Measurements from ENCODE around the gene FAM76A.
"Not testable (repeated sequence)": the region's sequence is repeated elsewhere in the genome, so short reads cannot be mapped to it uniquely, and the experiment has no call there.

FAM76A gene

DNA sequence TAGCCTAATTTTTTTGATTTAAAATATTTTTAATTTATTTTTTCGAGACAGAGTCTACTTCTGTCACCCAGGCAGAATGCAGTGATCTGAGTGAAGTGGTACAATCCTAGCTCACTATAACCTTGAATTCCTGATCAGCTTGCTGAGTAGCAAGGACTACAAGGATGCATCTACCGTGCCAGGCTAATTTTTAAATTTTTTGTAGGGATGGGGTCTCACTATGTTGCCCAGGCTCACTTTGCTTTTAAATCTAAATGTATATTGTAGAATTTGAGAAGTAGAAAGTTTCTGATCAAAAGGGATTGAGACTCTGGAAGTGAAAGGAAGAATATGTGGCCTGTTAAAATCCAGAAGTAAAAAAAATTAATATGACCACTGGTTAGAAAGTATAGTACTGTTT lies 48.9 kb downstream of the FAM76A start:
- DNase-seq (ENCODE audit: low spot score), result no peak
- FAIRE-seq, result no peak

DNA sequence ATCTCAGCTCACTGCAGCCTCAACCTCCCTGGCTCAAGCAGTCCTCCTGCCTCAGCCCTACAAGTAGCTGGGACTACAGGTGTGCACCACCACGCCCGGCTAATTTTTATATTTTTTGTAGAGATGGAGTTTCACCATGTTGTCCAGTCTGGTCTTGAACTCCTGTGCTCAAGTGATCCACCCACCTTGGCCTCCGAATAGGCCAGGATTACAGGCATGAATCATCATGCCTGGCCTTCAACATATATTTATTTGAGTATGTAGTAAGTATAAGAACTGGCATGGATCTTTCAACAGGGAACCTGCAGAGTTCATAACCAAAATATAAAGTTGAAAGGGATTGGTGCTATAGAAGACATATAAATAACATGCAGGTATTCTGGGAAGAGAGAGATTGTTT lies 49.6 kb downstream of the FAM76A start:
- not testable (repeated sequence) for DNase-seq (ENCODE audit: low spot score); FAIRE-seq

DNA sequence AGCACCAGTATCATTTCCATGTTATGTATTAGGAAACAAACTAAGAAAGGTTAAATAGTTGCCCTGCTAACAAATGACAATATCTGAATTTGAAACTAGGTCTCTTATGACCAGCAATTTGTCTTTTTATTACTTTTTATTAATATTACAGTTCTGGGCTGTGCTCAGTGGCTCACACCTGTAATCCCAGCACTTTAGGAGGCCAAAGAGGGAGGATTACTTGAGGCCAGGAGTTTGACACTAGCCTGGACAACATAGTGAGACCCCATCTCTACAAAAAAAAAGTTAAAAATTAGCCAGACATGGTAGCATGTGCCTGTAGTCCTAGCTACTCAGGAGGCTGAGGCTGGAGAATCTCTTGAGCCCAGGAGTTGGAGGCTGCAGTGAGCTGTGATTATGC lies 50.5 kb downstream of the FAM76A start:
- FAIRE-seq; DNase-seq (ENCODE audit: low spot score): not testable (repeated sequence)

DNA sequence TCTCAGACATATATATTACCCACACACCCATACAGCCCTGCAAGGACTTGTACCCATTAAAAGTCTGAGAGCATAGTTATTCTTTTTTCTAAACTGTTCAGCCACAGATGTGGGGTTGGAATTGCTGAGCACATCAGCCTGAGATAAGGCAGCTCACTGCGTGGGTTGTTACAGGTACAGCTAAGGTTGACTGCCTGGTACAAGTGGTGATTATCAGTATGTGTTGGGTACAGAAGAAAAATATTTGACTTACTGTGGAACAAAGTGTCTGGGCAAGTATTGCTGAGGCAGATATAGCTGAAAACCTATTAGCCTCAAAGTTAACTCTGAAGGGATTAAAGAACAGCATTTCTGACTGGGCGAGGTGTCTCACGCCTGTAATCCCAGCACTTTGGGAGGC lies 52.3 kb downstream of the FAM76A start:
- DNase-seq (ENCODE audit: low spot score) (no peak), FAIRE-seq (no peak)

DNA sequence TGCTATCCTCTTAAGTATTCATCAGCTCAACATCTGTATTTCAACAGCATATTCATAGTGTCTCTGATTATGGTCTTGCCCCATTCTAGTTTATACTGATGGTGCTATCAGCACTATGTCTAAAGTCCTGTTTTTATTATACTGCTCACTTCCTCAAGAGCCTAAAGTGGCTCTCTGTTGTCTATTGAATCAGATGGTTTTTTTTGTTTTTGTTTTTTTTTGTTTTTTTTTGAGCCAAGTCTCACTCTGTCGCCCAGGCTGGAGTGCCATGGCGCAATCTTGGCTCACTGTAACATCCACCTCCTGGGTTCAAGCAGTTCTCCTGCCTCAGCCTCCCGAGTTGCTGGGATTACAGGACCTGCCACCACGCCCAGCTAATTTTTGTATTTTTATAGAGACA lies 53.4 kb downstream of the FAM76A start:
- no peak for DNase-seq (ENCODE audit: low spot score)
- no peak for FAIRE-seq

DNA sequence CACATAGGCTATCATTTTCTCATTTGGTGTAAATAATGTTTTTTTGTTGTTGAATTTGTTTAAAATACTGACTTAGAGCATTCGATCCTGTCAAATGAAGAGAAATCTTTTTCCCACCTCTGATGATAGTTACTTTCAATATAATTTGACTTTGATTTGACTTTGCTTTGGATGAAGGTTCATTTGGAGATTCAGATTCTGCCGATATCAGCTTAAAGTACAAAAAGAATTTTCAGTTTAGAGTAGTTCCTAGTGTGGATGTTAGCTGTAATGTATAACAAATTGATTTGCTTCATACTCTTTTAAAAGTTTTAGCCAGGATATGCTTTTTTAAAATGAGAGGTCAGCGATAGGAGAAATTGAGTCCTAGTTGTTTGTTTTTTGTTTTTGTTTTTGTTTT lies 57.2 kb downstream of the FAM76A start:
- DNase-seq (ENCODE audit: low spot score), result no peak
- FAIRE-seq, result no peak

DNA sequence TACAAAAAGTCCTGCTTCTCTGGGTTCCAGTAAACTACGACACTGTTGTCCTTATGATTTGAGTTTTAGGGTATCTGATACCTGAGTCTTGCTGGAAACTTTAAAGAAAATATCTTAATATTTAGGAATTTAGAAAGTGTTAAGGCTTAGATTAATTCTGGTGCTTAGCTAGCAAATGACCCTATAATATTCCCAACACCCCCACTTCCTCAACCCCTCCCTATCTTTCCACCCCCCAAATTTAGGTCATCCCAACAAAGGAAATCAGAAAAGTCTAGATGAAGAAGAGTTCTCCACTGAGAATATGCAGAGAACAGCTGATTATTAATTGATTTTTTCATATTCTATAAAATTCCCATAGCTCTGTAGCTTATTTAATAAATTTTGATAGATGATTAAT lies 58.9 kb downstream of the FAM76A start:
- FAIRE-seq, result no peak
- no peak for DNase-seq (ENCODE audit: low spot score)

DNA sequence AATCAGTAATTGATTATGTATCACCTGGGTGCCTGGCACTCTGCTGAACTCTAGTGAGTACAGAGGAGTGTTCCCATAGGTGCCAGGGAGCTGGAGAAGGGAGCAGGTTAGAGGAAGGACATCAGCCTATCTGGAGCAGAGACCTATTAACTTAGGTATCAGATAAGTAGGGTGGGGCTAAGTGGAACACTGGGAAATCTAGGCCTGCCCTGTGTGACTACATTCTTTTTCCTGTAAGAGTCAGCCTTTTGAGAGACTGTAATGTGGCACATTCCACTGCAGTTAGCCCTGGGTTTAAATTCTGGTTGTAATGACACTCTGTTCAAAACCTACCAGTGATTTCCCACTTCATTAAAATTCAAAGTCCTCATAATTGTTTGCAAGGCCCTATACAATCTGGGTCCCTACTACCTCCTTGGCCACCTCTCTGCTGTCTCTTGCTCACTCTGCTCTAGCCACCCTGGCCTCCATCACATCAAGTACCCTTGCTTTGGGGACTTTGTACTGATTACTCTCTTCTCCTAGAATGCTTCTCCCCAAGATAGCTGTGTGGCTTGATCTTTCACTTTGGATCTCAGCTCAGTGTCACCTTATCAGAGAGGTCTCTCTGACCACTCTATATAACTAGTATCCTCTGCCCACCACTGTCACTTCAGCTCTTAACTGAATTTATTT lies 60.2 kb downstream of the FAM76A start:
- FAIRE-seq (no peak), DNase-seq (ENCODE audit: low spot score) (no peak)

DNA sequence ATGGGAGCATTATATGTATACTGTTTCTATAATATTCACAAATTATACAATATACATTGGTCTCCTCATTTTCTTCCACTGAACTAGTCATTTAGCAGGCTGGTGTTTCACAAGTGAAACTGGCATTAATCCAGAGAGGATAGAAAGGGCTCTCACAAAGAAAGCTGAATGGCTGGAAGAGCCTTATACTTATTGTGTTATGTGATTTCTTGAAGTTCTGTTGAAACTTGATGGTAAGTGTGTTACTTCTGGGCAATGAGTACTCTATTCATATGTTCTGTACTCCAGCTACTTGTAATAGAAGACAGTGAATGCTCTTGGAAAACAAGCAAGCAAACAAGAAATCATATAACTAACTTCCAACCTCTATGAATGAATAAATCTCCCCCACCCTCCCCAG lies 62.1 kb downstream of the FAM76A start:
- FAIRE-seq, result no peak

DNA sequence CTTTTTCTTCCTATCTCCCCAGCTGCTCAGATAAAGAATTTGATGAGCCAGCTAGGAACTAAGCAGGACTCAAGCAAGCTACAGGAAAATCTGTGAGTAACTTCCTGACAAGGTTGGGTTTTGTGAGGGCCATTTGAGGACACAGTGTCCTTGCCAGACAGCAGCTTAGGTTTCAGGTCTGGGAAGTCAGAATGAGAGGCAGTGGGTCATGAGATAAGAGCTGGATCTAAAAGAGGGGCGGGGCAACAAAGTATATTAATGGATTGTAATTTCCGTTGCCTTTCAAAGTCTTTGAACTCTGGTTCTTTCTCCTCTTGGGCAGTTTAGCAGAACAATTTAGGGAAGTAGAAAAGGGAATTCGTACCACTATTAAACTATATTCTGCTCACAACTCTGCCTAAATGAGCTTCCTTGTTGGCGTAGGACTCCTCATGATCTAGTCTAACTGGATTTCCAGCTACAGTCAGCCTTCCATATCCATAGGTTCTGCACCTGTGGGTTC lies 63.8 kb downstream of the FAM76A start:
- DNase-seq (ENCODE audit: low spot score) (no peak), FAIRE-seq (no peak)

More for the DNA sequence above, 62.1 kb downstream of the FAM76A start:
- no peak for DNase-seq (ENCODE audit: low spot score)

DNA sequence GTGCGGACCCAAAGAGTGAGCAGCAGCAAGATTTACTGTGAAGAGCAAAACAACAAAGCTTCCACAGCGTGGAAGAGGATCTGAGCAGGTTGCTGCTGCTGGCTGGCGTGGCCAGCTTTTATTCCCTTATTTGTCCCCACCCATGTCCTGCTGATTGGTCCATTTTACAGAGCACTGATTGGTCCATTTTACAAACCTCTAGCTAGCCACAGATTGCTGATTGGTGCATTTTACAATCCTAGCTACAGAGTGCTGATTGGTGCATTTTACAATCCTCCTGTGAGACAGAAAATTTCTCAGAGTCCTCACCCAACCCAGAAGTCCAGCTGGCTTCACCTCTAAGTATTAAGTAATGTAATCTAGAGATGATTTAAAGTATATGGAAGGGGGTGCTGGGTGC lies 64.5 kb downstream of the FAM76A start:
- FAIRE-seq; DNase-seq (ENCODE audit: low spot score): not testable (repeated sequence)

DNA sequence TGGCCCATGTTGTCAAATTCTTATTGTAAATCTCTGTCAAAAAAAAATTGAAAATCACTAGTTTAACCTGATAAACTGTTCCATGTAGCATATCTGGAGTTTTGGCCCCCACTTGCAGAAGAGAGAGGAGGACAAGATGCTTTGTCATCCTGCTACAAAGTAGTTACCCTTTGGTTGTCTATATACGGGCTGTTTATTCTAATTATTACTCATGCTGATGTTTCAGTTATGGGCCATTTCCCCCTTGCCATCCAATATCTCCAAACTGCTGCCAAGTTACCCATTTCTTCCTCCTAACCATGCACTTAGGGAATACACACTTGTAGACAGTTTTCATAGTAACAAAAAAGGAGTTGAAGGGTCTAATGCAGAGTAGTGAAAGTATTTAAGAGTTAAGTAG lies 69.8 kb downstream of the FAM76A start:
- no peak for DNase-seq (ENCODE audit: low spot score)
- no peak for FAIRE-seq

DNA sequence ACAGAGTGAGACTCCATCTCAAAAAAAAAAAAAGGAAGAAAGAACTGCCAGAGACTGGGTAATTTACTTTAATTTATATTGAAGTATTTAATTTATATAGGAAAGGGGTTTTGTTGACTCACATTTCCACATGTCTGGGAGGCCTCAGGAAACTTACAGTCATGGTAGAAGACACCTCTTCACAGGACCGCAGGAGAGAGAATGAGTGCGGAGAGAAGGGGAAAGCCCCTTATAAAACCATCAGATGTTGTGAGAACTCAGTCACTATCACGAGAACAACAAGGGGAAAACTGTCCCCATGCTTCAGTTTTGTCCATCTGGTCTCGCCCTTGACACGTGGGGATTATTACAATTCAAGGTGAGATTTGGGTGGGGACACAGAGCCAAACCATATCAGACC lies 79.0 kb downstream of the FAM76A start:
- no peak for DNase-seq (ENCODE audit: low spot score)
- no peak for FAIRE-seq

DNA sequence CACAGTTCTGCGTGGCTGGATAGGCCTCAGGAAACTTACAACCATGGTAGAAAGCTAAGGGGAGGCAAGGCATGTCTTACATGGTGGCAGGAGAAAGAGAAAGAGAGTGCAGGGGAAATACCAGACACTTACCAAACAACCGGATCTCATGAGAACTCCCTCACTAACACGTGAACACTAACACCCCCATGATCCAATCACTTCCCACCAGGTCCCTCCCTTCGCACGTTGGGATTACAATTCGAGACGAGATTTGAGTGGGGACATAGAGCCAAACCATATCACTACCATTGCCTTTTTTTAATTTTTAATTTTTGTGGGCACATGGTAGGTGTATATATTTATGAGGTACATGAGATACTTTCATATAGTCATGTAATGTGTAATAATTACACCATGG lies 81.0 kb downstream of the FAM76A start:
- DNase-seq (ENCODE audit: low spot score) (no peak), FAIRE-seq (no peak)

DNA sequence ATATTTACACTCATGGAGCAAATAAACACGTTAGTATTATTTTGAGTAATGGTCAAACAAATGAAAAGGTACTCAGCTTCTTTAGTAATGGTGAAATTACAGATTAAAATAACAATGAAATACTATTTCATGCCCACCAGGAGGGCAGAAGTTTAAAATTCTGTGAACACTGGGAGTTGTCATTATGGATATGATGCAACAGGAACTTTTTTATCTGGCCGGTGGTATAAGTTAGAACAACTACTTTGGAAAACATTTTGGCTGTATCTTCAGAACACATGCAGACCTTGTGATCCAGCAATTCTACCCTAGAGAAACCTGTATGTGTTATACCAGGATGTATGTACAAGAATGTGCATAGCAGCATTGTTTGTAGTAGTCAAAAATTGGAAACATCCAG lies 81.6 kb downstream of the FAM76A start:
- FAIRE-seq, result no peak
- no peak for DNase-seq (ENCODE audit: low spot score)

DNA sequence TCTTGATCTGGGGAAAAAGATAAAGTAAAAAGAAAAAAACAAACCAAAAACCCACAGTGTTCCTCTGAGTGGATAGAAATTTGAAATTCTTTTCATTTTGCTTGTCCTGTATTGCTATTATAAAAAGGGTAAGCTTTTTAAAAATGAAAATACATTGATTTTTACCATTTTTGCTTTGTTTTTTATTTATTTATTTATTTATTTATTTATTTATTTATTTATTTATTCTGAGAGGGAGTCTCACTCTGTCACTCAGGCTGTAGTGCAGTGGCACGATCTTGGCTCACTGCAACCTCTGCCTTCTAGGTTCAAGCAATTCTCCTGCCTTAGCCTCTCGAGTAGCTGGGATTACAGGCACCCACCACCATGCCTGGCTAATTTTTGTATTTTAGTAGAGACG lies 82.4 kb downstream of the FAM76A start:
- not testable (repeated sequence) for DNase-seq (ENCODE audit: low spot score); FAIRE-seq

DNA sequence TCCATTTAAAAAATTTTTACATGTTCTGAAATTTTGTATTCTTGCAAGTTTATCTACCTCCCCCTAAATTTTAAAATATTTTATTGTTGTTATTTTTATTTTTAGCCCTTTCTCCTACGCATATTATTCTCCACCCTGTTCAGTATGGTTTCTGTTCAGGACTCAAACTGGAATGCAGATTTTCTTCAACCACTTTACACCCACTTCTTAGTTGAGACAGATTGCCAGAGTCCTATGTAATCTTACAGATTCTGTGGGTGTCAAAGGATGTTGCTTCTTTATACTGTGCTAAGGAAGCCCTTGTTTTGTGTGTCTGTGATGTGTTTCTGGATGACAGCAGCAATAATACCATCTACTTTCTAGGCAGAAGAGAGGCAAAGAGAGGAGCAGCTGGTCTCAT lies 84.1 kb downstream of the FAM76A start:
- FAIRE-seq, result no peak
- no peak for DNase-seq (ENCODE audit: low spot score)

DNA sequence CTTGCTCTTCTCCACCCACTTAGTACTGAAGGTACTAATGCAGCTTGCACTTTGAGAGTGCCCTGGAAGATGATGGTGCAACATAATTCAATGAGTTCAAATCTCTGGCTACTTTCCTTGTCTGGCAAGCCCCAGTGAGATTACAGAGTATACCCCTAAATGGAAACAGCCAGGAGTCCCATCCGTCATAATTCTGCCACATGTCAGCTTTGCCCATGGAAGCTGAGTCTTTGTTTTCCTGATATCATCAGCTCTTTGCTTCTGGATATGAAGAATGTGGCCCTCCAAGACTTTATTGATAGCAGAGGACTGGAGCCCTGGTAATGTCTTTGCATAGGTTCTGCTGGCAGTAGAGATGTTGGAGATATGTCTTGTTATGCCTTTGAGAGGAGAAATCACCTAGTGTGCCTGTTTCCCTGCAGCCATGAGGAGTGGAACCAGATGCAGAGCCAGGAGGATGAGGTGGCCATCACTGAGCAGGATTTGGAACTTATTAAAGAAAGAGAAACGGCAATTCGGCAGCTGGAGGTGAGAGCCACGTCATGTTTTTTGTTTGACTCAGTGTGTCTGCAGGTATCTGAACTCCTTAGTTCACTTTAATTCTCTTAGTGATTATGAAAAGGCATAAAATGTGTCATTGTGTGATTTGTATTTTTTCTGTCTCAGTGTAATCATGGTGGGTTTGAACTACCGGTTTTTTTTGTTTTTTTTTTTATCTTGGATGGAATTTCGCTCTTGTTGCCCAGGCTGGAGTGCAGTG lies 86.2 kb downstream of the FAM76A start:
- FAIRE-seq, result no peak
- DNase-seq (ENCODE audit: low spot score), result no peak

All from urothelium cell line (cell line).